ENCODE data around the gene EFNA1.

GRCh38 chr1:155135415-155136028, 7.8 kb downstream of the EFNA1 start, which contains the start of gene SLC50A1:
- TF ChIP-seq CTCF (IDR thresholded peaks at IDR 0.05; ENCODE audit: low read length), result no peak
- no peak for TF ChIP-seq EZH2 (optimal IDR thresholded peaks at IDR 0.05; ENCODE audit: low read depth, low read length)
- no peak for TF ChIP-seq EZH2phosphoT487 (IDR thresholded peaks at IDR 0.05; ENCODE audit: low read length)
